Loucy (cell line): ENCODE measurements around the gene TCP1.

Source experiments
- H2AFZ ChIP-seq: fragments of 200-600 bp; sonication (generic); 2 replicates; pipeline ENCODE4 v1.6.0; 2016; ENCODE audit warnings: antibody characterized with exemption, mild to moderate bottlenecking, low read length, moderate library complexity
- H3F3A ChIP-seq: fragments of 200-600 bp; 2 replicates; pipeline ENCODE4 v1.6.0; 2016; ENCODE audit warnings: antibody characterized with exemption, low read depth, mild to moderate bottlenecking
- H3K27me3 ChIP-seq: fragments of 200-600 bp; sonication (generic); 2 replicates; pipeline ENCODE4 v1.6.1; 2014; ENCODE audit warnings: low read length, mild to moderate bottlenecking; ENCODE audit not compliant: insufficient read depth, poor library complexity, severe bottlenecking
- H3K36me3 ChIP-seq: fragments of 200-600 bp; sonication (generic); 2 replicates; pipeline ENCODE4 v1.6.1; 2016; ENCODE audit warnings: low read length; ENCODE audit not compliant: insufficient read depth
- H3K4me1 ChIP-seq: fragments of 200-600 bp; sonication (generic); 2 replicates; pipeline ENCODE4 v1.5.1; 2014; ENCODE audit warnings: low read length, mild to moderate bottlenecking; ENCODE audit not compliant: insufficient read depth, poor library complexity, severe bottlenecking
- H3K4me2 ChIP-seq: fragments of 200-600 bp; sonication (generic); 2 replicates; pipeline ENCODE4 v1.6.0; 2014; ENCODE audit warnings: antibody characterized with exemption, low read length, low read depth, mild to moderate bottlenecking; ENCODE audit not compliant: poor library complexity, severe bottlenecking
- H3K4me3 ChIP-seq: fragments of 200-600 bp; sonication (generic); 2 replicates; pipeline ENCODE4 v1.5.1; 2014; ENCODE audit warnings: low read length, mild to moderate bottlenecking, mixed read lengths; ENCODE audit not compliant: poor library complexity, severe bottlenecking
- H3K79me2 ChIP-seq: fragments of 200-600 bp; sonication (generic); 2 replicates; pipeline ENCODE4 v1.6.1; 2014; ENCODE audit warnings: low read length; ENCODE audit not compliant: insufficient read depth
- H3K9ac ChIP-seq: fragments of 200-600 bp; sonication (generic); 2 replicates; pipeline ENCODE4 v1.6.0; 2014; ENCODE audit warnings: mild to moderate bottlenecking, low read depth, low read length, moderate library complexity; ENCODE audit not compliant: poor library complexity, severe bottlenecking
- H3K9me2 ChIP-seq: fragments of 200-600 bp; sonication (generic); replicated peaks from 2 replicates; pipeline ENCODE4 v1.6.1; 2016; ENCODE audit warnings: low read depth, low read length, mixed read lengths
- H3K9me3 ChIP-seq: fragments of 200-600 bp; sonication (generic); 2 replicates; pipeline ENCODE4 v1.6.1; 2014; ENCODE audit warnings: mild to moderate bottlenecking, antibody characterized with exemption, low read length, low read depth; ENCODE audit not compliant: insufficient read depth
- H4K20me1 ChIP-seq: fragments of 200-600 bp; sonication (generic); 2 replicates; pipeline ENCODE4 v1.6.0; 2014; ENCODE audit warnings: antibody characterized with exemption, low read length, mild to moderate bottlenecking; ENCODE audit not compliant: insufficient read depth, poor library complexity, severe bottlenecking
- EZH2phosphoT487 ChIP-seq: fragments of 200-600 bp; IDR thresholded peaks from 2 replicates; pipeline ENCODE4 v1.6.1; 2018; ENCODE audit warnings: antibody characterized with exemption, mild to moderate bottlenecking, moderate library complexity, borderline replicate concordance
- TF ChIP-seq, protein P1 (sequence below): fragments of 200-600 bp; sonication (generic); conservative IDR thresholded peaks from 2 replicates; pipeline ENCODE4 v1.5.1; 2014; ENCODE audit warnings: mild to moderate bottlenecking, antibody characterized with exemption, low read length

TCP1 gene

DNA sequence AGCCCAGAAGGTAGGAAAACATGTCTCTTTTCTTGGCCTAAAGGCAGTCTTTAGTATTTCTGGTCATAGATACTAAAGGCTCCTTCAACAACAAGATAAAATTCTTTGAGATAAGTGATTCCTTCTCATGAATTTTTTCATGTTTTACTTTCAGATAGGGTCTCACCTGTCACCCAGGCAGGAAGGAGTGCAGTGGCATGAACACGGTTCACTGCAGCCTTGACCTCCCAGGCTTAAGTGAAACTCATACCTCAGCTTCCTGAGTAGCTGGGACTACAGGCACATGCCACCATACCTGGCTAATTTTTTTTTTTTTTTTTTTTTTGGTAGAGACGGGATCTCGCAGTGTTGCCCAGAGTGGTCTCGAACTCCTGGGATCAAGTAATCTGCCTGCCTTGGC lies 19.7 kb upstream of the TCP1 start:
- Histone ChIP-seq H3K9me2 (no peaks in the 10 kb centered on the region), H3K4me3 (no peak overlapping the region), H3F3A (no peaks in the 10 kb centered on the region), H4K20me1 (no peaks in the 10 kb centered on the region), H3K27me3 (no peaks in the 10 kb centered on the region), H3K36me3 (no peaks in the 10 kb centered on the region), H3K4me2 (no peak overlapping the region), H3K9ac (no peak overlapping the region), H3K4me1 (no peaks in the 10 kb centered on the region), H3K9me3 (no peaks in the 10 kb centered on the region), H2AFZ (no peak overlapping the region), H3K79me2 (no peaks in the 10 kb centered on the region)
- TF ChIP-seq, protein P1, sequence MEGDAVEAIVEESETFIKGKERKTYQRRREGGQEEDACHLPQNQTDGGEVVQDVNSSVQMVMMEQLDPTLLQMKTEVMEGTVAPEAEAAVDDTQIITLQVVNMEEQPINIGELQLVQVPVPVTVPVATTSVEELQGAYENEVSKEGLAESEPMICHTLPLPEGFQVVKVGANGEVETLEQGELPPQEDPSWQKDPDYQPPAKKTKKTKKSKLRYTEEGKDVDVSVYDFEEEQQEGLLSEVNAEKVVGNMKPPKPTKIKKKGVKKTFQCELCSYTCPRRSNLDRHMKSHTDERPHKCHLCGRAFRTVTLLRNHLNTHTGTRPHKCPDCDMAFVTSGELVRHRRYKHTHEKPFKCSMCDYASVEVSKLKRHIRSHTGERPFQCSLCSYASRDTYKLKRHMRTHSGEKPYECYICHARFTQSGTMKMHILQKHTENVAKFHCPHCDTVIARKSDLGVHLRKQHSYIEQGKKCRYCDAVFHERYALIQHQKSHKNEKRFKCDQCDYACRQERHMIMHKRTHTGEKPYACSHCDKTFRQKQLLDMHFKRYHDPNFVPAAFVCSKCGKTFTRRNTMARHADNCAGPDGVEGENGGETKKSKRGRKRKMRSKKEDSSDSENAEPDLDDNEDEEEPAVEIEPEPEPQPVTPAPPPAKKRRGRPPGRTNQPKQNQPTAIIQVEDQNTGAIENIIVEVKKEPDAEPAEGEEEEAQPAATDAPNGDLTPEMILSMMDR: no peak
- TF ChIP-seq EZH2phosphoT487: no peak

DNA sequence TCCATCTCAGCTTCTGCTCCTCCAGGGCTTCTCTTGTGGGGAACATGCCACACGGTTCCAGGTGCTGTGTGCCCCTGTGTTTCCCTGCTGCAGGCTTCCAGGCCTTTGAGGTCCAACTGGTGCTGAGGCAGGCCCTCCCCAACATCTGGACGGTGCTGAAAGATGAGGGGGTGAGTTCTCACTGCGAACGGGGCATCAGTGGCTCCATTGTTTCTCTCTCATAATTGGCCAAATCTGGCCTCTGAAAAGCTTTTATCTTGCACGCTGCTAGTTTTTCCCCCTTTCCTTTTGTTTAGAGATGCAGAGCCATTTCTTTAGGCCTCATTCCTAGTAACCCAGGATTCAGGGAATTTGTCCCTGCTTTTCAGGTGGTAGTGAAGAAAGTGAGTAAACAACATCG lies 19.2 kb upstream of the TCP1 start:
- TF ChIP-seq EZH2phosphoT487: no peak
- TF ChIP-seq, protein P1: no peak
- H3K27me3 ChIP-seq: no peaks in the 10 kb centered on the region
- H3K4me2 ChIP-seq: no peak overlapping the region
- no peaks in the 10 kb centered on the region for H3K36me3 ChIP-seq
- H4K20me1 ChIP-seq: no peaks in the 10 kb centered on the region
- no peaks in the 10 kb centered on the region for H3K4me1 ChIP-seq
- H3K9ac ChIP-seq: no peak overlapping the region
- no peaks in the 10 kb centered on the region for H3K9me2 ChIP-seq
- H3K9me3 ChIP-seq: no peaks in the 10 kb centered on the region
- no peaks in the 10 kb centered on the region for H3K79me2 ChIP-seq
- H2AFZ ChIP-seq: no peak overlapping the region
- no peak overlapping the region for H3K4me3 ChIP-seq
- H3F3A ChIP-seq: no peaks in the 10 kb centered on the region

DNA sequence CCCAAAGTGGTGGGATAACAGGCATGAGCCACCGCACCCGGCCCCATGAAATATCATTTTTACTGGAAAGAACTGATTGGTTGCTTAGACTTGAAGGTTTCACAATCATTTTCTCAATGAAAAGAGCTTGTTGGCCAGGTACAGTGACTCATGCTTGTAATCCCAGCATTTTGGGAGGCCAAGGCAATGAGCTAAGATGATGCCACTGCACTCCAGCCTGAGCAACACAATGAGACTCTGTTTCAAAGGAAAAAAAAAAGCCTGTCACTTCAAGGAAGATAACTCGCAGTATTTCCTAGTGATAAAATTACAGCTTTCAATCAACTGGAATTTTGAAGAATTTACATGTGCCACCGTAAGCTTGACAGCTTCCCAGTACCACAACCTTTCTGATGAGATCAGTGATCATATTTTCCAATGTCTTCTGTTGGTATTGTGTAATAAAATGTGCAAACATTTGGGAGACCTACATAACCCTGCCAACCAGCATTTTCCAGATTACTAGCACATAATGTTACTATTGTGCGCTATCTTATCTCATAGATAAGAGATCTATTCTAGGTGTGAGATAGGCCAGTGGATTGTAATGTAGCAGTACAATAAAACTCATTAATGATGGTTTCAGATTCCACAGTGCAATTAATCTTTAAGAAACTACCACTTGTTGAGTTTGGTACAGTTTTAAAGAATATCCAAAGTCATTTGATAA lies 17.9 kb upstream of the TCP1 start:
- no peak overlapping the region for H3K4me2 ChIP-seq
- H3K9ac ChIP-seq: no peak overlapping the region
- H2AFZ ChIP-seq: no peak overlapping the region
- no peak for TF ChIP-seq EZH2phosphoT487
- TF ChIP-seq, protein P1: no peak
- no peaks in the 10 kb centered on the region for H3K9me3 ChIP-seq
- H3K27me3 ChIP-seq: no peaks in the 10 kb centered on the region
- no peaks in the 10 kb centered on the region for H3K79me2 ChIP-seq
- no peaks in the 10 kb centered on the region for H3K9me2 ChIP-seq
- no peaks in the 10 kb centered on the region for H4K20me1 ChIP-seq
- H3K4me1 ChIP-seq: no peaks in the 10 kb centered on the region
- no peaks in the 10 kb centered on the region for H3F3A ChIP-seq
- H3K36me3 ChIP-seq: no peaks in the 10 kb centered on the region
- no peak overlapping the region for H3K4me3 ChIP-seq
